AG09309 (cell line): Measurements from ENCODE around the gene PCBP3.
"Not testable (repeated sequence)": the region's sequence is repeated elsewhere in the genome, so short reads cannot be mapped to it uniquely, and the experiment has no call there.

Experiments used
- DNase-seq: peaks from one replicate; pipeline ENCODE4 v3.0.0-alpha.2; 2010; ENCODE audit warnings: low read depth
- H3K4me3 ChIP-seq: 2 replicates; pipeline ENCODE4 v1.5.1; 2011; ENCODE audit warnings: mild to moderate bottlenecking, low read depth, low read length, moderate library complexity; ENCODE audit not compliant: control insufficient read depth
- TF ChIP-seq, protein P1 (sequence below): IDR thresholded peaks from 2 replicates; pipeline ENCODE4 v1.5.1; 2011; ENCODE audit warnings: mild to moderate bottlenecking, low read depth, low read length, inconsistent platforms; ENCODE audit not compliant: insufficient read depth, control insufficient read depth; ENCODE audit errors: missing control alignments

The PCBP3 gene

DNA sequence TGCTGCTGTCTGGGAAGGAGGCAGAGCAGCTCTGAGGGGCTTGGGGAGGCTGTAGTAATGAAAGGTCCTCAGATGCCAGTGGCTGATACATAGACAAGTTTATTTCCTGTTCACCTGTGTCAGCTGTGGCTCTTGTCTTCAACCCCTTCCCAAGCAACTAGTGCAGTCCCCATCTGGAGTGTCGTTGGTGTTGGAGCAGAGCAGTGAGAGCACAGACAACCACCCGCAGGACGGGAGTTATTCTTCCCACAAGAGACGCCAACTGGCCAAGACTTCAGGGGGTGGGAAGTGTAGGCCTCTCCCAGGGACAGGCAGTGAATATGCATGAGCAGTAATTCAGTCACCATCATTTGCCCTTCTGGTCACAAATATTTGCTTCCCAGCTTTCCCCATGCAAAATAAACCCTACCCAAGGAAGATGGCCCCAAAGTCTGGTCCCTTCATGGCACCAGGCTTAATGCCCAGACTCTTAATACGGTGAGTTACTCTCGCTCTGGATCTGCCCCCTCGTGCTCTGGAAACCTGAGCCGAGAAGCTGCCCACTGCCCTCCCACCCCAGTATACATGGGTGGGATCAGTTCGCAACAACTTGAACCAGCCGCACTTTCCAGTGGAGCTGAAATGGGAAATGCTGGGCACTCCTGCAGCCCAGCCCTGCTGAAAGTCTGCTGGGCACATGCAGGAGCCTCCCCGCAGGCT lies 184.5 kb downstream of the PCBP3 start:
- DNase-seq = no peak
- TF ChIP-seq, protein P1, sequence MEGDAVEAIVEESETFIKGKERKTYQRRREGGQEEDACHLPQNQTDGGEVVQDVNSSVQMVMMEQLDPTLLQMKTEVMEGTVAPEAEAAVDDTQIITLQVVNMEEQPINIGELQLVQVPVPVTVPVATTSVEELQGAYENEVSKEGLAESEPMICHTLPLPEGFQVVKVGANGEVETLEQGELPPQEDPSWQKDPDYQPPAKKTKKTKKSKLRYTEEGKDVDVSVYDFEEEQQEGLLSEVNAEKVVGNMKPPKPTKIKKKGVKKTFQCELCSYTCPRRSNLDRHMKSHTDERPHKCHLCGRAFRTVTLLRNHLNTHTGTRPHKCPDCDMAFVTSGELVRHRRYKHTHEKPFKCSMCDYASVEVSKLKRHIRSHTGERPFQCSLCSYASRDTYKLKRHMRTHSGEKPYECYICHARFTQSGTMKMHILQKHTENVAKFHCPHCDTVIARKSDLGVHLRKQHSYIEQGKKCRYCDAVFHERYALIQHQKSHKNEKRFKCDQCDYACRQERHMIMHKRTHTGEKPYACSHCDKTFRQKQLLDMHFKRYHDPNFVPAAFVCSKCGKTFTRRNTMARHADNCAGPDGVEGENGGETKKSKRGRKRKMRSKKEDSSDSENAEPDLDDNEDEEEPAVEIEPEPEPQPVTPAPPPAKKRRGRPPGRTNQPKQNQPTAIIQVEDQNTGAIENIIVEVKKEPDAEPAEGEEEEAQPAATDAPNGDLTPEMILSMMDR = no peak

DNA sequence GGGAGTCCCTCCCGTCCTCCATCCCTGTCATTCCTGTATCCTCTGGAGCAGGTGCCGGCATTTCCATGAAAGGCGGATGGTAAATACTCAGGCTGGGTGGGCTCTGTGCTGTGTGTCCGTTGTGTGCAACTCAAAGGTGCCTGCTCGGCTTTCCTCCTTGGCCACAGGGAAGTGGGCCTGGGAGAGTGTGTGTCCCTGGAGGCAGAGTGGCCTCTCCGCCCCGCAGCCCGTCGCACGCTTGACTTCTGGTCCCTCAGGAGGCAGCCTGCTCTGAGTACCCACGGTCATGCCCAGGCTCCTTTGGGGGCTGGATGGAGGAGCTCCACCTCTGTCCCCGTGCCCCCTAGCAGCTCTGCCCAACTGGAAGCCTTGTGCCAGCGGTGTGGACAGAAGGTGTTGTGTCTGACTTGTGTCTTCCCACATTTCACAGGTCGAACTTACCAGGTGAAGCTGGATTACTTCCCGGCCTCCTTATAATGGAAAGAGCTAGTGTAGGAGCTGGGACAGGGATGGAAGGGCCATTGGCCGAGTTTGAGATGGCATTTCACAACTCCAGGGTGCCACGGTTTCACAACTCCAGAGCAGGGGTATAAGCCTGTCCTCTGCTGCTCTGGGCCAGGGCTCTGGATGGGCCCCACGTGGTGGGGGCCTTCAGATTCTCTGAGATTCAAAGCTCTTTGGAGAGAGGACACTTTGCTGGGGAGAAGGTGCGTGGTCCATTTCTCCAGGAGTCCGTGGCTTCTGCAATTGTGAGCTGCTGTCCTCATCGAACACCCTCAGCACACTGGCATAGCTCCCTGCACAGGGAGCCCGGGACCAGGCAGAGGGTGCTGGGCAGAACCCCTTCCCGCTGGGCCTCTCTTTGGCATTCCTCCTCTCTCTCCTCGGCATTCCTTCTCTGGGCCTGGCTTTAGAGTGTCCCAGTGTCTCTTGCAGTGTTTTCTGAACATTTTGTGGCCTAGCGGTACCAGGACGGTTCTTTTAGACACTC lies 185.3 kb downstream of the PCBP3 start:
- no peak overlapping the region for H3K4me3 ChIP-seq
- TF ChIP-seq, protein P1 = no peak
- no peak for DNase-seq

More for the DNA sequence above, 184.5 kb downstream of the PCBP3 start:
- no peak overlapping the region for H3K4me3 ChIP-seq

DNA sequence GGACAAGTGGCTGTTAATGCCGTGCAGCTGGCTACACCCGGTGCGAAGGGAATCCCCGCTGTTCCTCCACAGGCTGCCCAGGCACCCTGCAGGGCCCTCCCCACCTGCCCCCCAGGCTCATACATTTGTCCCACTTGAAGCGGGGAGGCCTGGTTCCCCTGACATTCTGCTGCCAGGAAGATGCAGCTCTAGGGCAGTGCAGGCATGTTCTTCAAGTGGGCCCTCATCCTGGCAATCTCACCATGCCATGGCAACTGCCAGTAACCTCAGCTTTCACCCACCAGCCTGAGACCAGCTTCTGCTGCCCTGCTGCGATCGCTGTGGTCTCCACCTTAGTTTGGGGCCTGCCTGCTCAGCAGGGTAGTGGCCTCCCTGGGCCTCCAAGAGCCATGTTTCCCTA lies 186.1 kb downstream of the PCBP3 start:
- DNase-seq = no peak
- TF ChIP-seq, protein P1 = no peak
- no peak overlapping the region for H3K4me3 ChIP-seq

DNA sequence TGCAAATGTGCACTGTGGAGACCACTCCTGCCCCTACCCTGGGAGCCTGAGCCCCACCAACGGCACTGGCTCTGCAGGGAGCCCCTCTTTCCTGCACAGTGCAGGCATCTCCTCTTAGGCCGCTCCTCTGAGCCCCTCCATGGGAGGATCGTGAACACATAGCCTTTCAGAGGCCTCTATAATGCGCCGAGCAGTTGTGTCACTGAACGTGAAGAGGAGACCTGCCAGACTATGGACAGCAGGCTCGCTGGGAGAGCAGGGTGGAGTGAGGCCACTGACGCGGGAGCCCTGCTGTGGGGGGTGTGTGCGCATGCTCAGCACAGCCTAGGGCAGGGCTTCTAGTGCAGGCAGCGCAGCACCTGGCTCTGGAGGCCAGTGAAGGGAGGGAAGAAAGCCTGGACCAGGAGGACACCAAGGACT lies 186.7 kb downstream of the PCBP3 start:
- H3K4me3 ChIP-seq = no peak overlapping the region
- DNase-seq = no peak
- TF ChIP-seq, protein P1 = no peak

DNA sequence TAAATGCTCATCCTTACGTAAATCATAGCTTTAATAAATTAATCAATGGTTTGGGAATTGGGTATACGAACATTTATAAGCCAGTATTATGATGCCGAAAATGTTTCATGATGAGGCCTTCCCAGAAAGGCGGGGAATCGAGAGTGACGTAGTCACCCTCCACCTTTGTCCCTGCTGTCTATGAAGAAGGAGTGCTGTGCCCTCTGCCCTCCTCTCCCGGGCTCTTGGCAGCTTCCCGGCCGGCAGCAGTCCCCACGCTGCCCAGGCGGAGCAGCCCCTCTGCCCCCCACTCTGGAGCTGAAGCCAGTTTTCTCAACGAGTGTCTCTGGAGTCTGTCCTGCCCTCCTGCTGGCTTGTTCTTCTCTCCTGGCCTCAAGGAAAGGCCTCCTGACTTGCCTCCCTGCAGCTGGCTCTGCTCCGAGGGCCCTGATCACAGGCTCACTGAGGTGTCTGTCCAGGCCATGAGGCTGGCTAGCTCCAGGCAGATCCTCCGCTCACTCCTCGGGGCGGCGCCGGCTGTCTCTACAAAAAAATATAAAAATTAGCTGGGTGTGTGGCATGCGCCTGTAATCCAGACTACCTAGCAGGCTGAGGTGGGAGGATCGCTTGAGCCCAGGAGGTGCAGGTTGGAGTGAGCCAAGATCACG lies 187.3 kb downstream of the PCBP3 start:
- TF ChIP-seq, protein P1 = no peak
- H3K4me3 ChIP-seq = no peak overlapping the region
- no peak for DNase-seq

DNA sequence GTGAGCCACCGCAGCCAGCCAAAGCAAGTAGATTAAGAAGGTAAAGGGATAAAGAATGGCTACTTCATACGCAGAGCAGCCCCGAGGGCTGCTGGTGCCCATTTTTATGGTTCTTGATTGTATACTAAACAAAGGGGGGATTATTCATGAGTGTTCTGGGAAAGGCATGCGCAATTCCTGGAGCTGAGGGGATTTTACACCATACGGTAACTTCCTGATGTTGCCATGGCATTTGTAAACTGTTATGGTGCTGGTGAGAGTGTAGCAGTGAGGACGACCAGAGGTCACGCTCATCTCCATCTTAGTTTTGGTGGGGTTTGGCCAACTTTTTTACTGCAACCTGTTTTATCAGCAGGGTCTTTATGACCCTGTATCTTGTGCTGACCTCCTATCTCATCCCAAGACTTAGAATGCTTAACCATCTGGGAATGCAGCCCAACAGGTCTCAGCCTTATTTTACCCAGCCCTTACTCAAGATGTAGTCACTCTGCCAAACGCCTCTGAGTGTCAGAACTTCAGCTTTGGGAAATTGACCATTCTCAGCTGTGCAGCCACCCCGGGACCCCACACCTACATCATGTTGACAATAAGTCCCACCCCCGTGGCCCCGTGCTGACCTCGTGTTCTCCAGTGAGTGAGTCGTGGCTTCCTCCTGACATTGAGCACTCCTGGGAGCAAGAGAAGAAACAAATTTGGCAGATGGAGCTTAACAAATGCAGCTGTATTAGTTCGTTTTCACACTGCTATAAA lies 188.6 kb downstream of the PCBP3 start:
- no peak for DNase-seq
- no peak overlapping the region for H3K4me3 ChIP-seq
- TF ChIP-seq, protein P1 = no peak

DNA sequence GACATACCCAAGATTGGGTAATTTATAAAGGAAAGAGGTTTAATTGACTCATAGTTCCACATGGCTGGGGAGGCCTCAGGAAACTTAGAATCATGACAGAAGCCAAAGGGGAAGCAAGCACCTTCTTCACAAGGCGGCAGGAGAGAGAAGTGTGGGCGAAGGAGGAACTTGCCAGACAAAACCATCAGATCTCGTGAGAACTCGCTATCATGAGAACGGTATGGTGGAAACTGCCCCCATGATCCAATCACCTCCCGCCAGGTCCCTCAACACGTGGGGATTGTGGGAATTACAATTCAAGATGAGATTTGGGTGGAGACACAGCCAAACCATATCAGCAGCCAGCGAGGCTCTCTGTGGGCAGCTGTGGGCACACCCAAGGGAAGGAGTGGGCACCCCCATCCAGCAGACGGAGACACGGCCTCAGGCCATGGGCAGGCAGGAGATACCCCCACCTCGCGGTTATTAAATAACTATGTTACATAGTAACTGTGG lies 189.3 kb downstream of the PCBP3 start:
- DNase-seq, H3K4me3 ChIP-seq: not testable (repeated sequence)
